Activated T-helper 17 cell treated with anti-CD3 and anti-CD28 coated beads, Interleukin-2, amount 50 U/mL, for 72 hours (primary cell): ENCODE data around the gene IL12RB1. TPM values are rescaled to one million over a fixed set of nuclear protein-coding genes. Genes with fewer than 3 reads are reported as not detected.

ENCODE experiments used
- total RNA-seq, 2 donors: library from RNA; stranded (reverse); gene quantifications; one replicate each; pipeline ENCODE4 v1.2.3, GENCODE V29; 2022

IL12RB1 gene
- total RNA-seq, 2 donors from 2014 or later = 28.6 to 54.5 TPM

Other genes starting within 250 kb of the IL12RB1 start
- 100 to 1,000 TPM; 186 to 250 TPM for gene JAK3, start 239.0 kb downstream of the IL12RB1 start, total RNA-seq
- gene RPL18A, start 227.0 kb downstream of the IL12RB1 start, total RNA-seq = 1,000 to 10,000 TPM; 2,920 to 3,543 TPM
- gene SLC5A5, start 215.0 kb downstream of the IL12RB1 start, total RNA-seq = 1 to 10 TPM in 1 of 2 donors, under 1 TPM in 1; 0.65 to 1.4 TPM
- gene CCDC124, start 153.9 kb downstream of the IL12RB1 start, total RNA-seq = 10 to 100 TPM; 52.4 to 90.5 TPM
- gene KCNN1, start 119.8 kb downstream of the IL12RB1 start, total RNA-seq = under 1 TPM; 0.50 to 0.61 TPM
- 10 to 100 TPM; 32.0 to 98.0 TPM for gene ARRDC2, start 78.8 kb downstream of the IL12RB1 start, total RNA-seq
- gene MAST3, start 10.8 kb upstream of the IL12RB1 start, total RNA-seq = 10 to 100 TPM; 23.5 to 46.6 TPM
- 10 to 100 TPM; 13.0 to 21.8 TPM for gene PIK3R2, start 66.2 kb upstream of the IL12RB1 start, total RNA-seq
- gene IFI30, start 86.9 kb upstream of the IL12RB1 start, total RNA-seq = 10 to 100 TPM; 51.7 to 81.1 TPM
- 10 to 100 TPM in 1 of 2 donors, 1 to 10 TPM in 1; 4.2 to 12.0 TPM for gene MPV17L2, start 106.3 kb upstream of the IL12RB1 start, total RNA-seq
- gene RAB3A, start 117.1 kb upstream of the IL12RB1 start, total RNA-seq = 1 to 10 TPM; 7.2 to 9.5 TPM
- gene PDE4C, start 139.5 kb upstream of the IL12RB1 start, total RNA-seq = 1 to 10 TPM in 1 of 2 donors, under 1 TPM in 1; 0.95 to 1.4 TPM
- gene IQCN, start 187.5 kb upstream of the IL12RB1 start, total RNA-seq = 1 to 10 TPM; 1.1 to 1.3 TPM
- gene JUND, start 194.7 kb upstream of the IL12RB1 start, total RNA-seq = 100 to 1,000 TPM; 177 to 324 TPM
- 100 to 1,000 TPM; 176 to 252 TPM for gene LSM4, start 236.1 kb upstream of the IL12RB1 start, total RNA-seq